Stimulated activated CD4-positive, alpha-beta T cell treated with anti-CD3 and anti-CD28 coated beads, Interleukin-4, amount 100 ng/mL, for 1 hour (primary cell): ENCODE data around the gene C4BPA.

Source experiments
- DNase-seq: peaks from one replicate; pipeline ENCODE4 v3.0.0-alpha.2; 2020

C4BPA gene

DNA sequence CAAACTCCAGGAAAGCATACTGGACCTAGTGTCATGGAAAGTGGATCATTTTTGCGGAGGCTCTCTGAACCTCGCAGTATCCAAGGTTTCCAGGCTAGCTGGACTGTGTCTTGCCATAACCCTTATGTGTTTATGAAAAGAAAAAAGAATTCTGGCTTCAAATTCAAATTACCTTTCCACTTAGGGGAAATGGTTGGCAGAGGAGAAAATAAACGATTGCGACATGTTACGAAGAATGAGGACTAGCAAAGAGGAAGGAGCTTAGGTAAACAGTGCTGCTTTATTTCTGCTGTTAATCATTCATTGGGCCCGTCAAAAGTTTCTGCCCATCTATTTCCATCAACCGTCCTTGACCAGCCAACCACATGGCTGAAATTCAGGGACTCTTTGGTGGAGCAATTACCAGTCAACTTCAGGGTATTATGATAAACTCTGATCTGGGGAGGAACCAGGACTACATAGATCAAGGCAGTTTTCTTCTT, at the start of gene C4BPA:
Gene C4BPA, plus strand, starts transcription at position 342 of the 482 bp plus-strand sequence. CDS start 8,793 bp downstream, outside the sequence.
- DNase-seq: no peak

DNA sequence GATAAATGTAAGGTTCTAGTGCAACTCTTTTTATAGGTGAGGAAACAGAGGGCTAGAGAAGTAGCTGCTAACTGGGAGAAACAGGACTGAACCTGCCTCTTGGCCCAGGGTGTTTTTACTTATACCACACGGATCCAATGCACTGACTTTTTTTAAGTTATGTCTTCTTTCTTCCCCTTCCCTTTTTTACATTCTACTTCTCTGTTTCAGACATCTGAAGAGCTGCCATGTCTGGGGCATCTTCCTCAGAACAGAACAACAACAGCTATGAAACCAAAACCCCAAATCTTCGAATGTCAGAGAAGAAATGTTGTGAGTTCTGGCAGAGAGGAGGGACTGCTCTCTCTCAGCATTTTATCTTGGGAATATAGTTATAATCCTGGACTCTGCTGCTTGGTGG, 49.5 kb upstream of the C4BPA start:
- DNase-seq: no peak

DNA sequence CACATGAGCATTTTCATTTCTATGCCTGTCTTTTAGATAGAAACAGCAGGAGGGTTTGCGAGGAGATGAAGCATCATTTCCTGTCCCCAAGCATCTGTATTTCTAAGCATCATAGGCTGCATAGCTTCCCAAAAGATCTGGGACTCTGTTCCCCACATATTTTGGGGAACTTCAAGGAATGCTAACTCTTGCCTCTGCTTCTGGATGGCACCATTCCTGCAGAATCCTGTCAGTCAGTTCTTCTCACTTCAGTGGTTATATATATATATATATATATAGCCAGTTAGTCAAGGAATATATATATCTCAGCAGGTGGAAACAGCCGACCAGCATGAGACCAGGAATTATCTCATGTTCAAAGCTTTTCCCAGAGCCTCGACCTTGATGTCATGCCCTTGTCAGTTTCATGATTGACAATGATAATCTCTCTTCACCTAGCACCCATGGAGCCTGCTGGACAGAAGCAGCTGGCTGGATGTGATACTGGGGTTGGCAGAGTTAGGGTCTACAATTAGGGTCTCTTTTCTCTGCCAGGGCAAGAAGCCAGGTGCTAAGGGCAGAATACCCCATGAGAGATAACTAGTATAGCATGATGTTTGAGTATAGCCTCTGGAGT, 48.5 kb upstream of the C4BPA start:
- no peak for DNase-seq

DNA sequence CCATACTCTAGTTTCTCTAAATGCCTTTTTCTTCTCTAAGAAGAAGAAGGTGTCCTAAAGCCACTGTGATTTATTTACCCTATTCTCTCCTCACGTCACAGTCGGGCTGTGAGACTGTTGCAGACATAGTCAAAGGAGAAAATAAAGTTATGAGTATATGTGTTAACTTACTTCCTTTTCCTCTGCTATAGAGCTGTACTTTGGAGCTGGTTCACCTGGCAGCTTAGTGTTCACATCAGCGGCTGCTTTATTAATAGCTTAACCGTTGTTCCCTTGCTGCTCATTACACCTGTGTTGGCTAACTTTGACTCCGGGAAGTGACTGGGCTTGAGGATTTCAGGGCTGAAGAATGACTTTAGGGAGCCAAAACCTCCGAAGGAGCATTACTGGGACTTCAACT, 47.4 kb upstream of the C4BPA start:
- no peak for DNase-seq

DNA sequence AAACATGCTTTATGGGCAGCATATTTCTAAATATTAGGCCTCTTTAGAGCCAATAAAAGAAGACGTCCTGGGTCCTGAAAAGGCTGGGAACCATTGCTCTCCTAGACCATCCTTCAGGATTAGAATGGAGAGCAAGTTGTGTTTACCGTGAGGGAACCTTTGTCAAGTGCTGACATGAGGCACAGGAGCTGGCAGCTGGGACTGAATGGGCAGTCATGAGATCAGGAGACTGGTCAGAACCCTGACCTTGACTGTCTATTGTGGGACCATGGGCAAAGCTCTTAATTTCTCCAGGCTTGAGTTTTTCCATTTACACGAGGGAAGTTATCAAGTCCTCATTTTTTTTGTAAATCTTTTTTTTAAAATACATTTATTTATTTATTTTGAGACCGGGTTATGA, 45.8 kb upstream of the C4BPA start:
- DNase-seq: no peak

DNA sequence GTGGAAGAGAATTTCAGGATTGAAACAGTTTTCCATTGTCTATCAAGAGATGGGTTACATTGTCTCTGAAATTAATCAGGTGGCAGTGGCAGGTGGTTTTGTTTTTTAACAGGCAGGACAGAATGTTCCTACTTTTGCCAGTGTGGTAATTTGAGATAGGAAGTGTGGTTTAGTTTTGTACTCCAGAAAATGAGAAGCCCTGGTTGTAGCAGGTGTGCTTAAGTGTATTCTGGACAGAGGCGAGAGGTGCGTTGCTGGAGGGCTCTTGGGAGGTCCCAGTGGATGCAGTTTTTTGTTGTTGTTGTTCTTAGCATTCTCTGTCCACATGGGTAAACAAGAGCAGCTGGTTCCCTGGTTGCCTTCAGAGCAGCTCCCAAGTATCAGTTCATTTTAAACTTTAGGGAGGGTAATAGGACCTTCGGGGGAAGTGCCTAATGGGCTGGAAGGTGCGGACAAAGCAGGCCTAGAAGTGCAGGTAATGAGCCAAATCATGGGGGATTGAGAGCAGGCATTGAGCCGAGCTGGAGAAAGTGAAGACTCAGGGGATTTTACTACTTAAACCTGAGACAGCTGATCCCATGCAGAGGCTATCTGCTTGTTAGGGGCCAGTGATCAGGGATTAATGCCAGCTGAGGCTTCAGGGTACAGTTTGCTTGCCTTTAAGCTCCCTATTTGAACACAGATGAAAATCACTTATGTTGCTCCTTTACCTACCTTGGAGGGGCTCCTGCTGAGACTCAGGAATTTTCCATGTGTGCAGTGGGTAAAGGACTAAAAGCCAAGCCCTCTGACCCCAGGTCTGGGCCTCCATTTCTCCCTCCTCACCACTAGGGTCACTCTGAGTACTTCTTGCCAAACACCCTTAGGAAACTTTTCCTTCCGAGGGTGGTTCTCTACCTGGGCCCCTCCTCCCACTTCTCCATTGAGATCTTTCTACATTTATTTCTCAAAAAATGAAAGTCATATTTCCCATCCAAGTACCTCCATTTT, 44.9 kb upstream of the C4BPA start:
- DNase-seq: no peak

DNA sequence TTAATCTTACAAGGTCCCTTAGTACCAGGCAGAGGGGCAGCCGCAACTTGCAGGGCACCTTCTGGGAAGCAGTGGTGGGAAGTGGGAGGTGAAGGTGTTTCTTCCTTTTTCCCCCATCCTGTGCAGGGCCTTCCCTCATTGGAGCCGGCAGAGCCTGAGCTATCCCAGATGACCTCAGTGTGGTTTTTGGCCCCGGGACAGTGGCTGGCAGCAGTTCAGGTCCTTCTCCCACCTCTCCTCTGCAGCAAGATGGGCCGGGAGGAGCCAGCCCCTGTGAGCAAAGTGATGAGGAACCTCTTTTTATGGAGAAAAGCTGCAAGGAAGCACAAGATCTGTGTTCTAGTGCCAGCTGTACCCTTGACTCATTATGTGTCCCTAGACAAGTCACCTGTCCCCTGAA, 44.2 kb upstream of the C4BPA start:
- no peak for DNase-seq

DNA sequence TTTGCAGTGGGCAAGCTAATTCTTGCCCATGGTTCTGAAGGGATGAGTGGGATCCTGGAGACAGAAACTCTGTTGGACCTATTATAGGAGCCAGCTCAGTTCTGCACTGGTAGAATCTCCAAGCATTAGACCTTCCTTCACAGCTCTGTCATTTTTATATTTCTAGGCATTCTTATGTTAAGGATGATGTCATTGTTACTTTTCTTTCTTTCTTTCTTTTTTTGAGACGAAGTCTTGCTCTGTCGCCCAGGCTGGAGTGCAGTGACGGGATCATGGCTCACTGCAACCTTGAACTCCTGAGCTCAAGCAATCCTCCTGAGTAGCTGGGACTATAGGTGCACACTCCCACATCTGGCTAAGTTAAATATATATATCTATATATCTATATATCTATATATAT, 43.4 kb upstream of the C4BPA start:
- DNase-seq: no peak

DNA sequence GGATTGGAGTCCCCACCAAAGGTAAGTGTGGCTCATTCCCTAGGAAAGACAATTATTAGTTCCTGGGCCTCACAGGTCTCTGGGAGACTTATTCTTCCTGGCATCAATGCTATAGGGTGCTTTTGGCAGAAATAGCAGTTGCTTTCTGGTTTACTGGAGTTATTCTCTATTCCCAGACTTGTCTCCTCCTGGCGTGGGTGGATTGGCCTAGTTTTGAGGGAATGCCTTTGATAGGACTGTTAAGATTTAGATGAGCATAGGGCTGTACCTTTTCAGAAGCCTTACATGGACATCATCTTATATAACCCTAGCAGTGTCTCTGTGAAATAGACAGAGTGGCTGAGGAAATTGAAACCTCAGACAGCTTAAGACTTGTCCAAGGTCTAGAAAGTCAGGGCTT, 42.0 kb upstream of the C4BPA start:
- no peak for DNase-seq

DNA sequence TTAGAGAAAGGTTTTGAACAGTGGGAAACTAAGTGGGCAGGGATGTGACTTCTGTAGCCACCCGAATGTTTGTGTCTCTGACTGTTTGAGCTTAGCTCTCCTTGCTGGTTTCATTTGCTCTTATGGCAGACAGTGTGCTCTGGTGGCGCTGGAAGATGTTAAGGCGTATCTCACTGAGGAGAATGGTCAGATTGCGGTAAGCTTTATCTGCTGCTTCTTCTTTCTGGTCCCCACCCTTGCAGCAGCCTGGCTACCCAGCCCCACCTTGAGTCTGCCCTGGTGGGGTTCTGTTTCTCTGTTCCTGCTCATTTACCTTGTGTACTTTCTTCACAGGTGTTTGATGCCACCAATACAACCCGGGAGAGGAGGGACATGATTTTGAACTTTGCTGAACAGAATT, 41.0 kb upstream of the C4BPA start:
- no peak for DNase-seq

DNA sequence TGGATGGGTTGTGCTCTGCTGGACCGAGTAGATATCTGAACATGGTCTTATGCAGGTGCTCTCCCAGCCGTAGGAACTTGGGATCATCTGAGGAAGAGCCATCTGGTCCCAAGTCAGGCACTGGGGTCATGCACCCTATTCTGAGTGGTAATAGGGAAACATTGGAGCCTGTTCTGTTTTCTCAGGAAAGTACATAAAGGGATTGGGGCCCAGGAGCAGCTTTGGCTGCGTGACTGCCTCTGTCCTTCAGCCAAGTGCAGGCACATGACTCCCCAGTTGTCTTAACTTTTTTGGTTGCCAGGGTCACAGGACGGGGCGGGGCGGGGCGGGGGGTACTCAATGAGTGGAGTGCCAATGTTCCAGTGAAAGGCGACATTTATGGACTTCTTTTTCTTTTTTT, 39.5 kb upstream of the C4BPA start:
- no peak for DNase-seq

DNA sequence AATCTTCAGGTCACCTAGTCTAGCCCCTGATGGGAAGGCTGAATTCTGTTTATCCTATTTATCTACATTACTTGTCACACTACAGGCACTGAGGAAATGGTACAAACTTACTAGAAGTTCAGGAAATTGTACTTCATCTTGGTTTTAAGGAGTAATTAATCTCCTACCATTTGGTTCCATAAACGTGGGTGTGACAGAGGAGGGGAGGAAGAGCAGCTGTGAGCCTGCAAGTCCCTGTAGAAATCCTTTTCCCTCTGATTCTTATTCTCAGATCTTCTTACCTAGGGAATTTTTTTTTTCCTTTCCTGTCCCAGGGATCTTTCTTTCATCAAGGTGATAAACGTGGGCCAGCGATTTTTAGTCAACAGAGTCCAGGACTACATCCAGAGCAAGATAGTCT, 36.8 kb upstream of the C4BPA start:
- DNase-seq: no peak

DNA sequence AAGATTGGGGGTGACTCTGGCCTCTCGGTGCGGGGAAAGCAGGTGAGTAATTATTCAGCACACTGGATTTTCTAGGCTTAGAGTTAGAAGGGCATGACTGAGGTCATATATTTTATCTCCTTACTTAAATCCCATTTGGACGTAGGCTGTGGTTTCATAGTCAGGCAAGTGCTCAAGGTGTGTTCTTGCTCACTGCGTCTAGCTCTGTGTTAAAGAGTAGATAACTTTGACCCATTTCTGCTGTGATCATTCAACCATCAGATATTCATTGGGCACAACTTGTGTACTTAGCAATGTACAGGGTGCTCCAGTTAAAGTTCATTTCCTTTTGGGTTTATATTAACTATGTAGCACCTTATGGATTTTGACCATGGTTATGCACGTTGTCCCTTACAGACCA, 36.4 kb upstream of the C4BPA start:
- no peak for DNase-seq

DNA sequence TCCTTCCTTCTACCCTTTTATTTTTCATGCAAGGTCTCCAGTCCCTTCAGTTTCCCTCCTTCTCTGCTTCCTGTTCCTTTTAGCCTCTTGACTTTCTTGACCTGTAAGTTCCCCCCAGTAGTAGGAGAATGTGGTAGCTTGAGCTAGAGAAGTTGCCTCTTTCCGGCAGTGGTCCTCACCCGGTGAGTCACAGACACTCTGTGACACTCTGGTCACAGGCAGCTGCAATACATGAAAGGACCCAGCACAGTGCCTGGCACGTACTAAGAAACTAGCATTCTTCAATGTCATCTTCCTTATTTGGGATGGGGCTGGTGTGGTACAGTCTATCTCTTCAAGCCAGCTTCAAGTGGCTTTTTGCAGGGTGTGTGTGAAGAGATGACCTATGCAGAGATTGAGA, 35.0 kb upstream of the C4BPA start:
- DNase-seq: no peak

DNA sequence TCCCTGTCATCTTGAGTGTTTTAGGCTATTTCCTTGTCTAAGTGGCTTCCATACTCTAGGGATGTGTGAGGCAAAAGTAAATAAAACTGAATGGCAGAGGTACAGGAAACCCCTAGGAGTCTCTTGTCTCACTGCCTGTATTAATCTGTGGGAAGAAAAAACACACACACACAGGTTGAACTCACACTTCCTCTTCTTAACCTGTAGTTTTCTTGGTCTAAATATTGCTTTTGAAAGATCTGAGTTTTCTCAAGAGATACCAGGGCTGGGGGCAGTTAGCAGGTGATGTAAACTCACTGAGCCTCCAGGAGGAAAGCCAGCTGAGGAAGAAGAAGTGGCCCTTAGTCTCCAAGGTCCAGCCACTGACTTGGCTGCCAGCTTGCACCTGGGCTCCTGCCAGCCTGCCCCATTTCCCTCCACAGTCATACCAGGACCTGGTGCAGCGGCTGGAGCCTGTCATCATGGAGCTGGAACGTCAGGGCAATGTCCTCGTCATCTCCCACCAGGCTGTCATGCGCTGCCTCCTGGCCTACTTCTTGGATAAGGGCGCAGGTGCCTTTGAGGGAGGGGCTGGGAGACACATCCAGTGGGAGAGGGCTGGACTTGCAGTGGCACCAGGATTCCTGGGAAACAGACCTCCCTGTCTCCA, 34.1 kb upstream of the C4BPA start:
- DNase-seq: no peak

DNA sequence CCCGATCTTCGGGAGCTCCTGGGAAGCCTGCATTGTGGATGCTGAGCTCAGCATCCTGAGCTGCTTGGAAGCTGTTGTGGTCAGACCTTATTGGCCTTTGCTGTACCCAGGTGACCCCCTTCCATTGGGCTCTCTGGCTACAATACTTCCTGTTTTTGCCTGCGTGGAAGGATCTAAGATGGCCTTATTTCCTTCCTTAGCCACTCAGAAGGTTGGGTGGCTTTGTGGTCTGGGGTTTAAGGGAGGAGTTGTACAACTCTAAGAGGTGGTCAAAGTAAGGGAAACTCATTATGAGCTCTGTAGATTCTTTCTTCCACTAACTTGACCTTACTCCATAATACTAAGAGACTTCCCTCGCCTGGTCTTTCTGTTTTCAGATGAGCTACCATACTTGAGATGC, 33.2 kb upstream of the C4BPA start:
- no peak for DNase-seq

DNA sequence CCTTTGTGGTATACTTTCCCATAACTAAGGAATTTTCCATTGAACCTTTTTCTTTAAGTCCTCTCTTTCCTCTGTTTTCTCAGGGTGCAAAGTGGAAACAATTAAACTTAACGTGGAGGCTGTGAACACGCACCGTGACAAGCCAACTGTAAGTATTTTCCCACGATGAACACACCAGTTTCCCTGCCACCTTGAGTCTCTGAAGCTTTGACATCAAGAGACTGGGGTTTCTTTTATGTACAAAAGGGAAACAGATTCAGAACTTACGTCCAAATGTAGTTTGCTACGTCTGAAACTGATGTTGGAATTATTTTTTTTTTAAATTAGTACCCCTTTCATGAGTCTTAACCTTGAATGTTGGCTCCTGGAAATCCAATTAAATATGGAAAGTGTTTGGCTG, 32.6 kb upstream of the C4BPA start:
- no peak for DNase-seq

DNA sequence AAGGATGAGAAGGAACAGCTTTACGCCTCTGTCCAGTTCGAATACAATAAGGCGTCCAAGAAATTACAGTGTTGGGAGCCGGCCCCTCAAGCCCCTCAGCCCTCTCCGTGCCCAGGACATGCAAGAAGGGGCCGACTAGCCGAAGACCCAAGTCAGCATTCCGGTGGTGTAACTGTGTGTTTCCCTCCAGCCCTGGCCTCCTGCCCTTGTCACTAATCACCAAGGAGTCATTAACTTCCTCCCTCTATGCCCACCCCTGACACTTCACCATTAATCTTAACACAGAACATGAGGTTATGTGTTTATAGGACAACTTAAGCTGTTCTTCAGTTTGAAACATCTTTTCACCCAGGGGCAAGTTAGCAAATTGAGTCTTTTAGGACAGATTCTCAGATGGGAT, 31.8 kb upstream of the C4BPA start:
- no peak for DNase-seq

DNA sequence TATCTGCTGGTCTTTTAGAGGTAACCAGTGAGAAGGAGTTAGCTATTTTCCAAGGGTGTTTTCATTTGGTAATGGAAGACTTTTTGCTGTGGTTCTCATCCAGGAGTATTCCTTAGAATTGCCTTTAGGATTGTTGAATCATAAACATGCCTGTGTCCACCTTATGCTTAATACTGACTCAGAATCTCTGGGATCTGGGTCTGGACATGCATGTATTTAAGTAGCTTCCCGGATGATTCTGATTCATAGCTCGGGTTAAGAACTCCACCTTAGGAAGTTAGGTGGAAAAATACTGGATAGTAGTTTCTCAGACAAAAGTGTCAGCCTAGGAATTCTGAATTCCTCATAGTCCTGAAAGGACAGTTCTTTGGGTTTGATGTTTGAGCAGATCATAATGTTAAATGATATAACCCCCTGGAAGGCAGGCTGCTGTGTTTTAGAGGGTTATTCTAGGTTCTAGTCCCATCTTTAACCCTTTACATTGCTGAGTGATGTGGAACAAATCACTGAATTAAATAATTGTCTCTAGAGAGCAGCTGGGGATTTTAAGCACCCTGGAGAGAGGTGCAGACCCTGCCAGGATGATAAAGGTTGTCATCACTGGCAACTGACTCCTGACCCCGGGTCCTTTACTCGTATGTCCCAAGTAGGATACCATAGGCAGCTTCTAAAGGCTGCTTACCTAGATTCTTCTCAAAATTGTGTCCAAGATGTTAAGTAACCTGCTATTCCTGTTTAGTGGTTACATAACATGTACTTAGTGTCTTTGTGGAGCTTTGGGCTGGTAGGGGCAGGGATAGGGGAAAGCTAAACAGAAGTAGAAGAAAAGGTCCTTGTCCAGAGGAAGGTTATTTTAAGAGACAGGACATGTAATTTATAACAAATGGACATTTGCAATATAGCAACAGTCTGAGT, 29.9 kb upstream of the C4BPA start:
- no peak for DNase-seq

DNA sequence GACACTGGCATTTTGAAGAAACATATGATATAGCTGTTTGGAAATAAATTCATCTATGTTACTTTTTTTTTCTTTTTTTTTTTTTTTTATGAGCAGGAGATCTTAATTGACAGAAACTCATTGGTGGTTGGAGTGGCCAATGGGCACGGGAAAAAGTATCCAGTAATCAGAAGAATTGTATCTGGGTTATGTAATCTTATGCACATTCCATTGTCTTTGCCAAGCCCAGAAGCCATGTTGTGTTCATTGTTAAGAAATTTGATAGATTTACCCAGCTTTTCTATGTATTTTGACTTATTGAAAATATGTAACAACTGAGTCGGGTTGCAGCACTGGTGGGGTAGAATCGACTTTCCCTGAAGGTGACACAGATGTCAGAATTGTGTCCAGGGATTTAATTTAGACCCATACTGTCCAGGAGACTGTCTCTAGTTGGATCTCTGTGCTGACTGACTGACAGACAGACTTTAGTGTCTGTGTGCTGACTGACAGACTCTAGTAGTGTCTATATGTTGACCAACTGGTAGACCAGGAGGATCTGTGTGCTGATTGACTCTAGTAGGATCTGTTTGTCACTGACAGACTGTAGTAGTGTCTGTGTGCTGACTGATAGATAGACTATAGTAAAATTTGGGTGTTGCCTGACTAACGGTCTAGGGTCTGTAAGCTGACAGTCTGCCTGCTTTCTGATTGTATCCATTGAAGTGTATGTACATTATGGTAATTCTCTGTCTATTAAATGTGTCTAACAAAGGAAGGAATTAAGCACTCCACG, 27.7 kb upstream of the C4BPA start:
- no peak for DNase-seq

DNA sequence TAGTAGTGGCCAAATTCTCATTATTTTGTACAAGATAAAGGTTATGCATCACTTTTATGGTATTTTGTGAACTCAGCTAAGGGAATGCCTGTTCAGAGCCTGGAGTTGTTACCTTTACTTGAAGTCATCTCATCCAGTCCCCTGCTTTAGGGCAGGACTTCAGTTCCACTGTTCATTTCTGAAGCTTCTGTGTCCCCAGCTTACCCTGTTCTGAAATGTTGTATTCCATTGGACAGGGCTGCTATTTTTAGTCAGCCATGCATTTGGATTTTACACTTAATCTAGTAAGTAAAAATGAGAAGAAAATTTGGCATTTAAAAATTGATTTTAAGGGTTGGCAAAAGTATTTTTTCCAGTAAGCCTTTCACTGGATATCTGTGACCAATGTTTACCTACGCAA, 27.0 kb upstream of the C4BPA start:
- no peak for DNase-seq
